Globus pallidus (tissue), 1 donor: Measurements from ENCODE around the gene COL23A1.

Experiments used
- DNase-seq: peaks from one replicate; pipeline ENCODE4 v3.0.0-alpha.2; 2015; ENCODE audit warnings: low spot score

Gene COL23A1

GRCh38 chr5:178189433-178189832 is 400.8 kb downstream of the COL23A1 start:
- DNase-seq = no peak
